GM13977 (cell line): ENCODE measurements around the gene GUCA2A.
"Not testable (repeated sequence)": the region's sequence is repeated elsewhere in the genome, so short reads cannot be mapped to it uniquely, and the experiment has no call there.

Experiments used
- DNase-seq: peaks from one replicate; pipeline ENCODE4 v3.0.0; 2012; ENCODE audit warnings: low spot score
- CTCF ChIP-seq: IDR thresholded peaks from 2 replicates; pipeline ENCODE4 v1.5.1; 2012; ENCODE audit warnings: mild to moderate bottlenecking, control low read depth; ENCODE audit not compliant: insufficient read depth; ENCODE audit errors: extremely low read depth, missing control alignments
- in situ Hi-C: fragments of 300-500 bp; cut with MboI; formaldehyde crosslinking; loops from one replicate; pipeline ENCODE4 v1.12.0; 2022; ENCODE audit warnings: low sequenced_read_pairs, low pct_unique_long_range_greater_than_20kb, mixed read lengths, inconsistent platforms; ENCODE audit not compliant: unreplicated experiment

GUCA2A gene

GRCh38 chr1:42164551-42165420 lies at the start of gene GUCA2A:
TSS of gene GUCA2A (minus strand) at chr1:42164745. CDS start at chr1:42164712, 33 bp downstream.
- DNase-seq: no peak
- in situ Hi-C loops: no loop called here
- TF ChIP-seq CTCF: no peak

GRCh38 chr1:42211224-42211623 lies 46.7 kb upstream of the GUCA2A start:
- in situ Hi-C loops: no loop called here
- TF ChIP-seq CTCF: no peak
- DNase-seq: no peak

- in situ Hi-C loops: no loop called here
- no peak for TF ChIP-seq CTCF
- no peak for DNase-seq
Measured at GRCh38 chr1:42210421-42211133, 46.0 kb upstream of the GUCA2A start.

- in situ Hi-C loops: no loop called here
- DNase-seq: no peak
- TF ChIP-seq CTCF: no peak
Measured at GRCh38 chr1:42209526-42210251, 45.1 kb upstream of the GUCA2A start.

- in situ Hi-C loops, DNase-seq: not testable (repeated sequence)
Measured at GRCh38 chr1:42206930-42207329, 42.4 kb upstream of the GUCA2A start.

GRCh38 chr1:42206164-42206563 lies 41.6 kb upstream of the GUCA2A start:
- DNase-seq: no peak
- in situ Hi-C loops: no loop called here
- no peak for TF ChIP-seq CTCF

- no peak for DNase-seq
- no peak for TF ChIP-seq CTCF
- in situ Hi-C loops: no loop called here
Measured at GRCh38 chr1:42201986-42202385, 37.4 kb upstream of the GUCA2A start.
